GM23338 (cell line): ENCODE measurements around the gene C6orf89. TPM values are rescaled to one million over a fixed set of nuclear protein-coding genes. Genes with fewer than 3 reads are reported as not detected.

Experiments
- ATAC-seq: fragments of 200-7000 bp; cut with Tn5 transposase; 3 replicates; pipeline ENCODE4 v1.9.1; 2020
- DNase-seq: peaks from one replicate; pipeline ENCODE4 v3.0.0-alpha.2; 2015; ENCODE audit warnings: low spot score
- H2AFZ ChIP-seq: fragments of 200-600 bp; sonication (generic); 2 replicates; pipeline ENCODE4 v1.8.0; 2016; ENCODE audit warnings: antibody characterized with exemption, mild to moderate bottlenecking, moderate library complexity
- H3F3A ChIP-seq: fragments of 200-600 bp; sonication (generic); replicated peaks from 2 replicates; pipeline ENCODE4 v1.8.0; 2017; ENCODE audit warnings: antibody characterized with exemption, mixed run types, low read depth
- H3K27ac ChIP-seq: fragments of 200-600 bp; sonication (generic); 2 replicates; pipeline ENCODE4 v1.6.1; 2016; ENCODE audit warnings: low read depth
- H3K27me3 ChIP-seq: fragments of 200-600 bp; sonication (generic); 2 replicates; pipeline ENCODE4 v1.8.0; 2016; ENCODE audit warnings: mild to moderate bottlenecking, mixed run types, moderate library complexity; ENCODE audit not compliant: insufficient read depth
- H3K36me3 ChIP-seq: fragments of 200-600 bp; sonication (generic); 2 replicates; pipeline ENCODE4 v1.8.0; 2016; ENCODE audit warnings: mild to moderate bottlenecking; ENCODE audit not compliant: insufficient read depth
- H3K4me1 ChIP-seq: fragments of 200-600 bp; sonication (generic); 2 replicates; pipeline ENCODE4 v1.8.0; 2016; ENCODE audit warnings: mild to moderate bottlenecking, moderate library complexity; ENCODE audit not compliant: insufficient read depth
- H3K4me2 ChIP-seq: fragments of 200-600 bp; sonication (generic); 2 replicates; pipeline ENCODE4 v1.7.1; 2017; ENCODE audit warnings: mixed run types
- H3K4me3 ChIP-seq: fragments of 200-600 bp; sonication (generic); 2 replicates; pipeline ENCODE4 v1.6.1; 2016; ENCODE audit warnings: mixed run types
- H3K79me2 ChIP-seq: fragments of 200-600 bp; sonication (generic); replicated peaks from 2 replicates; pipeline ENCODE4 v1.8.0; 2017; ENCODE audit warnings: mild to moderate bottlenecking; ENCODE audit not compliant: insufficient read depth
- H3K9me2 ChIP-seq: fragments of 200-600 bp; sonication (generic); 2 replicates; pipeline ENCODE4 v1.8.0; 2017; ENCODE audit not compliant: insufficient read depth
- H4K20me1 ChIP-seq: fragments of 200-600 bp; sonication (generic); replicated peaks from 2 replicates; pipeline ENCODE4 v1.8.0; 2017; ENCODE audit warnings: mild to moderate bottlenecking; ENCODE audit not compliant: insufficient read depth
- H3K27ac Mint-ChIP-seq: 2 replicates; pipeline ENCODE4 v1.8.0; 2020; ENCODE audit warnings: inconsistent platforms, mild to moderate bottlenecking, moderate library complexity, mixed read lengths
- H3K27me3 Mint-ChIP-seq: 3 replicates; pipeline ENCODE4 v1.8.0; 2022; ENCODE audit warnings: low read depth, mild to moderate bottlenecking, moderate library complexity, mixed read lengths, inconsistent platforms; ENCODE audit not compliant: insufficient read depth, poor library complexity
- H3K36me3 Mint-ChIP-seq: 3 replicates; pipeline ENCODE4 v1.8.0; 2021; ENCODE audit warnings: low read depth, mild to moderate bottlenecking, inconsistent platforms, moderate library complexity, mixed read lengths
- H3K4me1 Mint-ChIP-seq: 3 replicates; pipeline ENCODE4 v1.8.0; 2020; ENCODE audit warnings: mild to moderate bottlenecking, inconsistent platforms, mixed read lengths
- H3K4me3 Mint-ChIP-seq: 3 replicates; pipeline ENCODE4 v1.8.0; 2021; ENCODE audit warnings: moderate library complexity, mild to moderate bottlenecking, inconsistent platforms, mixed read lengths
- H3K9me3 Mint-ChIP-seq: 3 replicates; pipeline ENCODE4 v1.8.0; 2020; ENCODE audit warnings: moderate library complexity, mild to moderate bottlenecking, inconsistent platforms, mixed read lengths
- CREB1 ChIP-seq: fragments of 250-450 bp; sonication (Bioruptor Pico); IDR thresholded peaks from 2 replicates; pipeline ENCODE4 v1.5.0; 2020; ENCODE audit warnings: low read depth, mild to moderate bottlenecking, moderate library complexity
- CTCF ChIP-seq, 2 experiments: fragments of 200-600 bp in 1 of 2; sonication (generic) in 1 of 2; conservative IDR thresholded peaks; 2 replicates each; pipeline versions ENCODE4 v1.5.1 to v1.6.1; 2016 to 2017; ENCODE audit warnings: antibody characterized with exemption in 2 of 2, low read depth in 2 of 2, mild to moderate bottlenecking in 2 of 2, moderate library complexity in 1 of 2
- ETS1 ChIP-seq: IDR thresholded peaks from 2 replicates; pipeline ENCODE4 v1.6.1; 2016; ENCODE audit warnings: antibody characterized with exemption
- EZH2 ChIP-seq: fragments of 200-600 bp; sonication (generic); IDR thresholded peaks from one replicate; pipeline ENCODE4 v1.8.0; 2017; ENCODE audit warnings: antibody characterized with exemption, mild to moderate bottlenecking, low read depth; ENCODE audit not compliant: unreplicated experiment
- EZH2phosphoT487 ChIP-seq: fragments of 200-600 bp; sonication (generic); IDR thresholded peaks from one replicate; pipeline ENCODE4 v1.8.1; 2018; ENCODE audit warnings: antibody characterized with exemption; ENCODE audit not compliant: unreplicated experiment
- JUNB ChIP-seq: IDR thresholded peaks from one replicate; pipeline ENCODE4 v1.6.1; 2016; ENCODE audit warnings: antibody characterized with exemption; ENCODE audit not compliant: unreplicated experiment
- NANOG ChIP-seq: IDR thresholded peaks from 2 replicates; pipeline ENCODE4 v1.6.1; 2016; ENCODE audit warnings: antibody characterized with exemption, borderline replicate concordance
- POLR2AphosphoS5 ChIP-seq: IDR thresholded peaks from 2 replicates; pipeline ENCODE4 v1.6.1; 2016; ENCODE audit warnings: antibody characterized with exemption, low read depth
- REST ChIP-seq: IDR thresholded peaks from one replicate; pipeline ENCODE4 v1.6.1; 2018; ENCODE audit warnings: antibody characterized with exemption; ENCODE audit not compliant: unreplicated experiment
- STAT1 ChIP-seq: IDR thresholded peaks from one replicate; pipeline ENCODE4 v1.6.1; 2016; ENCODE audit warnings: antibody characterized with exemption; ENCODE audit not compliant: unreplicated experiment
- ZNF114 ChIP-seq: fragments of 250-450 bp; sonication (Bioruptor Pico); IDR thresholded peaks from 2 replicates; pipeline ENCODE4 v1.5.0; 2020; ENCODE audit warnings: mild to moderate bottlenecking, moderate library complexity
- ZNF331 ChIP-seq: fragments of 250-450 bp; sonication (Bioruptor Pico); IDR thresholded peaks from 2 replicates; pipeline ENCODE4 v1.5.0; 2020; ENCODE audit warnings: low read depth, mild to moderate bottlenecking, moderate library complexity
- ZNF462 ChIP-seq: fragments of 250-450 bp; sonication (Bioruptor Pico); IDR thresholded peaks from 2 replicates; pipeline ENCODE4 v1.5.0; 2020; ENCODE audit warnings: mild to moderate bottlenecking, moderate library complexity
- polyA plus RNA-seq: library from polyadenylated mRNA; unstranded; fragments of >200 nt; fragmentation: Nextera tagmentation; extraction: Ambion mirVana; gene quantifications from 2 replicates; pipeline ENCODE4 v1.2.1, GENCODE V29; 2016
- total RNA-seq: library from RNA; depleted of rRNA; stranded (reverse); fragments of >200 nt; shearing (Covaris generic); gene quantifications from 2 replicates; pipeline ENCODE4 v1.2.3, GENCODE V29; 2014

Gene C6orf89
- total and polyA plus RNA-seq, 2 experiments from 2014 or later: 3.7 to 7.9 TPM

GRCh38 chr6:36907781-36908180 is 22.0 kb downstream of the C6orf89 start:
- no peak overlapping the region for H3K4me2 ChIP-seq
- H3K27me3 ChIP-seq: no peaks in the 10 kb centered on the region
- no peaks in the 10 kb centered on the region; the same call in 1 of the 2 replicates for H3K36me3 ChIP-seq
- TF ChIP-seq EZH2 (no peak), ZNF331 (no peak), EZH2phosphoT487 (no peak), STAT1 (no peak), NANOG (no peak), POLR2AphosphoS5 (no peak), JUNB (no peak), ZNF462 (CRISPR knock-in tag) (no peak), CTCF (conservative IDR thresholded peaks at IDR 0.05; ENCODE audit: low read depth in 2 of 2) (no peak), ZNF114 (CRISPR knock-in tag) (no peak), ETS1 (no peak), CREB1 (CRISPR knock-in tag) (no peak), REST (no peak)
- no peak overlapping the region for H2AFZ ChIP-seq
- no peaks in the 10 kb centered on the region for H3K9me2 ChIP-seq
- H3F3A ChIP-seq: no peaks in the 10 kb centered on the region
- H3K4me3 ChIP-seq: no peak overlapping the region
- H3K4me1 ChIP-seq: no peaks in the 10 kb centered on the region
- Mint-ChIP-seq H3K4me1 (no peaks in the 10 kb centered on the region; the same call in 2 of the 3 replicates), H3K9me3 (no peaks in the 10 kb centered on the region), H3K36me3 (no peaks in the 10 kb centered on the region), H3K4me3 (no peak overlapping the region), H3K27me3 (no peaks in the 10 kb centered on the region), H3K27ac (no peak overlapping the region)
- DNase-seq (no peak), ATAC-seq (peak; percentile 44; the same call in 2 of the 3 replicates)
- no peaks in the 10 kb centered on the region for H3K79me2 ChIP-seq
- H3K27ac ChIP-seq: no peak overlapping the region
- H4K20me1 ChIP-seq: no peaks in the 10 kb centered on the region
